GM18951 (cell line): ENCODE measurements around the gene MPZL3.
"Not testable (repeated sequence)": the region's sequence is repeated elsewhere in the genome, so short reads cannot be mapped to it uniquely, and the experiment has no call there.

ENCODE experiments used
- POLR2A ChIP-seq: IDR thresholded peaks from 4 replicates; pipeline ENCODE4 v1.6.1; 2011; ENCODE audit warnings: mild to moderate bottlenecking; ENCODE audit not compliant: insufficient read length, insufficient read depth; ENCODE audit errors: extremely low read depth
- in situ Hi-C: fragments of 300-500 bp; cut with MboI; formaldehyde crosslinking; loops from one replicate; pipeline ENCODE4 v1.12.0; 2022; ENCODE audit warnings: low sequenced_read_pairs, mixed read lengths, inconsistent platforms; ENCODE audit not compliant: unreplicated experiment

The MPZL3 gene

DNA sequence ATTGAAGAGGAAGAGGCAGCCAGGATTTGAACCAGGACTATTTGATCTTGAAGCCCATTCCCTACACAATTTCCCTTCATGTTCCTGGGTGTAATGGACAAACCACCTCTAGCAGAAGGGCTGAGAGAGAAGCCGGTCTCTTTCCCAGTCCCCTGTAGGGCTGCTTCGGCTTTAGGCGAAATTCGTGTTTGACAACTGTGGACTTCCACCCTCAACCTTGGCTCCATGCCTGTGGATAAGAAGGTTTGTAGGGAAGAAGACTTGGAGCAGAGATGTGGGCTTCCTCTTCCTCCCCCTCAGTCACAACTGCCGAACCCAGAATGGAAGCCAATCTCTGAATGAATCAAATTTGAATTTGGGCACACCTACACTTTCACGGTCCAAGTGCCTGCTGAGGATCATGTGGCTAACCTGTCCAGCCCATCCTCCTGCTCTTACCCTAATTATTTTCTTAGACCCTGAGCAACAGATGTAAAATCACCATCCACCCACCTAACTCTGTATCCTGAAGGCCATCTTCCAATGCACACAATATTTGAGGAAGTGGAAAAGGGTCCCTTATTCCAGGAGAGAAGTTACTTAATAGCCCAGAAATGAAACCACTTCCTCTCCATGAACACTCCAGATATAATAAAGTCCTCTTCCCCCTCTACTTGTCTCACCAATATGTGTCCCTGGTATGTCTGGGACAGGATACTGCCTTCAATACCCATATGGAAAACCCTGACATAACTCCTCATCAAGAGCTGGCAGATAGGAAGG, 65.6 kb downstream of the MPZL3 start:
- TF ChIP-seq POLR2A = no peak
- in situ Hi-C loops = no loop called here

DNA sequence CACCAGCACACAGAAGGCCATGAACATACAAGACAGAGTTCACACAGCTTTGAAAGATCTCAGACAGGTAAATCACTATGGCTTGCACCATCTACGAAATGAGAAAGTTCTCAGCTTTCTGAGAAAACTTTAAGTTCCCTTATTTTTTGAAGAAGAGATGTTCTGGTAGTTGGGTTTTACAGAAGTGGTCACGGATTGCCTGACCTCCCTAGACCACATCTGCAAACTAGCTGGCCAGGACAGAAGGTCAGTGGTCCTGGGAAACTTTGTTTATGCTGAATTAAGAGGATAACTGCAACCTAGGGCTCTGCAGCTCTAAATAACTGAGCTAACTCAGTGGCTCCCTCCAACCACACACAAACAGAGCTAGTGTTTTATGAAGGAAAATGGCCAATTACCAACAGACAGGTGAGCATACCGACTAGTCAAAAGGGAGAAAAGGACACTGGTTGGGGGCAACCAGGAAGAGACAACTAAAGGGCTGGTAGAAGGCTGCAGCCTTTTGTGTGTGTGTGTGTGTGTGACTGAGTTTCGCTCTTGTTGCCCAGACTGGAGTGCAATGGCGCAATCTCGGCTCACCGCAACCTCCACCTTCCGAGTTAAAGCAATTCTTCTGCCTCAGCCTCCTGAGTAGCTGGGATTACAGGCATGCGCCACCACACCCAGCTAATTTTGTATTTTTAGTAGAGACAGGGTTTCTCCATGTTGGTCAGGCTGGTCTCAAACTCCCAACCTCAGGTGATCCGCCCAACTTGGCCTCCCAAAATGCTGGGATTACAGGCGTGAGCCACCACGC, 67.2 kb downstream of the MPZL3 start:
- no peak for TF ChIP-seq POLR2A
- in situ Hi-C loops = no loop called here

DNA sequence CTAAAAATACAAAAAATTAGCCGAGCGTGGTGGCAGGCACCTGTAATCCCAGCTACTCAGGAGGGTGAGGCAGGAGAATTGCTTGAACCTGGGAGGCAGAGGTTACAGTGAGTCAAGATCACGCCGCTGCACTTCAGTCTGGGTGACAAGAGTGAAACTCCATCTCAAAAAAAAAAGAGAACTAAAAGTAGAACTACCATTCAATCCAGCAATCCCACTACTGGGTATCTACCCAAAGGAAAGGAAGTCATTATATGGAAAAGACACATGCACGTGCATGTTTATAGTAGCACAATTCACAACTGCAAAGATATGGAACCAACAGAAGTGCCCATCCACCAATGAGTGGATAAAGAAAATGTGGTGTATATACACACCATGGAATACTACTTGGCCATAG, 68.5 kb downstream of the MPZL3 start:
- in situ Hi-C loops = not testable (repeated sequence)

DNA sequence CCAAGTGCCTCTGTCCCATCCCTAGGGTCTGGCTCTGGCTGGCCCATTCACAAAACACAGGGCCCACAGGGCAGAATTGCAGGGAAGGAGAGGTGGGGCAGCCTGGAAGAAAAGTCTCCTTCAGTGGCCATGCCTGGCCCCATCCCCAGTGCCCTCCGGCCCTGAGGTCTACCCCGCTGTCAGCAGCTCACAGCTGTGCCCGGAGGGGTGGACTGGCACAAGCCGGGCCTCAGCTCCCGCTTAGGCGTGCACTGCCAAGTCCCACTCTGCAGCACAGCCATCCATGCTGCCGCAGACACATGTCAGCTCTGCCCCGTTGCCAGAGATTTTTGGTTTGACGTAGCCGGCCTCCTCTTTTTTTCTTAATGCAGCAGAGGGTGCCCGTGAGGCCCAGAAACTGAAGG, 71.9 kb downstream of the MPZL3 start:
- in situ Hi-C loops = no loop called here
- no peak for TF ChIP-seq POLR2A

DNA sequence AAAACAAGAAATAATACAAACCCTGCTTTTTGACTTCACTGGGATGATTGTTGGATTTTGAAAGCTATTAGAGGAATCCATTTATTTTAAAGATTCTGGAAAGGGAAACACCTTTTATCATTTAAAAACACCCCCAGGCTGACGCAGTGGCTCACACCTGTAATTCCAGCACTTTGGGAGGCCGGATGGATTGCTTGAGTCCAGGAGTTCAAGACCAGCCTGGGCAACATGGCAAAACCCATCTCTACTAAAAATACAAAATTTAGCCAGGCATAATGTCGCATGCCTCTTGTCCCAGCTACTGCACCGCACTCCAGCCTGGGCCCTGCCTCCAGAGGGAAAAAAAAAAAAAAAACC, 75.4 kb downstream of the MPZL3 start:
- no peak for TF ChIP-seq POLR2A
- in situ Hi-C loops = no loop called here
